WTC11 (cell line): ENCODE measurements around the gene ALDH3A2. TPM values are rescaled to one million over a fixed set of nuclear protein-coding genes. Genes with fewer than 3 reads are reported as not detected.

Experiments
- ATAC-seq: fragments of 200-7000 bp; cut with Tn5 transposase; 2 replicates; pipeline ENCODE4 v1.10.0; 2021; ENCODE audit warnings: mild to moderate bottlenecking, moderate library complexity
- CTCF ChIA-PET: fragments of 300-600 bp; sonication (Branson Sonifier 250); formaldehyde crosslinking; loops from one replicate; lab custom pipeline; 2021; ENCODE audit warnings: antibody characterized with exemption; lab: Charles Lee
- POLR2A ChIA-PET: fragments of 350-600 bp; sonication (Branson Sonifier 250); formaldehyde crosslinking; loops from one replicate; lab custom pipeline; 2021; ENCODE audit warnings: antibody characterized with exemption; lab: Charles Lee
- DNase-seq: peaks from one replicate; pipeline ENCODE4 v3.0.0; 2021; ENCODE audit warnings: low spot score
- H3K27ac Mint-ChIP-seq: 2 replicates; pipeline ENCODE4 v1.8.0; 2021; ENCODE audit warnings: mixed read lengths
- H3K27me3 Mint-ChIP-seq: 2 replicates; pipeline ENCODE4 v1.8.0; 2021; ENCODE audit warnings: low read depth, mild to moderate bottlenecking, moderate library complexity, mixed read lengths
- H3K36me3 Mint-ChIP-seq: 2 replicates; pipeline ENCODE4 v1.8.0; 2021; ENCODE audit warnings: mixed read lengths
- H3K4me1 Mint-ChIP-seq: 2 replicates; pipeline ENCODE4 v1.8.0; 2022; ENCODE audit warnings: mixed read lengths
- H3K4me3 Mint-ChIP-seq: 2 replicates; pipeline ENCODE4 v1.8.0; 2021; ENCODE audit warnings: mild to moderate bottlenecking, moderate library complexity, mixed read lengths
- H3K9me3 Mint-ChIP-seq: 2 replicates; pipeline ENCODE4 v1.8.0; 2021; ENCODE audit warnings: mixed read lengths
- CTCF ChIP-seq: fragments of 200-600 bp; IDR thresholded peaks from 2 replicates; pipeline ENCODE4 v1.8.0; 2022; ENCODE audit warnings: antibody characterized with exemption
- GTF2I ChIP-seq: fragments of 250-450 bp; sonication (Bioruptor Pico); conservative IDR thresholded peaks from 2 replicates; pipeline ENCODE4 v1.4.0; 2021; ENCODE audit warnings: mild to moderate bottlenecking
- JUN ChIP-seq: sonication (generic); formaldehyde crosslinking; IDR thresholded peaks from 2 replicates; pipeline ENCODE4 v1.8.0; 2023; ENCODE audit warnings: mild to moderate bottlenecking, missing genetic modification reagents
- NFE2L1 ChIP-seq: sonication (generic); formaldehyde crosslinking; IDR thresholded peaks from 2 replicates; pipeline ENCODE4 v1.8.1; 2023; ENCODE audit warnings: missing genetic modification reagents
- SMAD4 ChIP-seq: sonication (generic); formaldehyde crosslinking; IDR thresholded peaks from 2 replicates; pipeline ENCODE4 v1.8.0; 2022; ENCODE audit warnings: mild to moderate bottlenecking, missing genetic modification reagents
- ZNF138 ChIP-seq: sonication (generic); formaldehyde crosslinking; conservative IDR thresholded peaks from 2 replicates; pipeline ENCODE4 v1.8.1; 2022; ENCODE audit warnings: mild to moderate bottlenecking, moderate library complexity, missing genetic modification reagents
- ZNF671 ChIP-seq: fragments of 250-450 bp; sonication (Bioruptor Pico); IDR thresholded peaks from 2 replicates; pipeline ENCODE4 v1.8.0; 2021; ENCODE audit warnings: mild to moderate bottlenecking
- total RNA-seq: library from RNA; stranded (reverse); gene quantifications from 3 replicates; pipeline ENCODE4 v1.2.3, GENCODE V29; 2021
- TF ChIP-seq, protein P1 (sequence below): sonication (generic); formaldehyde crosslinking; conservative IDR thresholded peaks from 2 replicates; pipeline ENCODE4 v1.8.1; 2022; ENCODE audit warnings: mild to moderate bottlenecking, missing genetic modification reagents
- TF ChIP-seq, protein P2 (sequence below): sonication (generic); formaldehyde crosslinking; IDR thresholded peaks from 2 replicates; pipeline ENCODE4 v1.8.1; 2022; ENCODE audit warnings: mild to moderate bottlenecking, moderate library complexity, missing genetic modification reagents
- TF ChIP-seq, protein P3 (sequence below): sonication (generic); formaldehyde crosslinking; IDR thresholded peaks from 2 replicates; pipeline ENCODE4 v1.8.0; 2023; ENCODE audit warnings: mild to moderate bottlenecking, missing genetic modification reagents

ALDH3A2 gene
- total RNA-seq, 1 experiment from 2014 or later, result 68.5 TPM

GRCh38 chr17:19644493-19645210 lies 3.9 kb upstream of the ALDH3A2 start:
- H3K4me3 Mint-ChIP-seq, result no peak overlapping the region
- no peak for DNase-seq
- ChIA-PET CTCF (interaction anchor here (0.9 to 1.8 kb wide), 3 partner anchors 30 to 74 kb away, joined by 3 to 6 read pairs (median 4); no protein-coding TSS in a partner anchor), POLR2A (no interaction called here)
- peaks cover 8% of the 10 kb centered on the region for H3K27me3 Mint-ChIP-seq
- no peaks in the 10 kb centered on the region for H3K36me3 Mint-ChIP-seq
- no peak for TF ChIP-seq ZNF138
- TF ChIP-seq GTF2I (CRISPR knock-in tag), result no peak
- no peak for TF ChIP-seq SMAD4
- TF ChIP-seq, protein P1, sequence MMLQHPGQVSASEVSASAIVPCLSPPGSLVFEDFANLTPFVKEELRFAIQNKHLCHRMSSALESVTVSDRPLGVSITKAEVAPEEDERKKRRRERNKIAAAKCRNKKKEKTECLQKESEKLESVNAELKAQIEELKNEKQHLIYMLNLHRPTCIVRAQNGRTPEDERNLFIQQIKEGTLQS, result no peak
- H3K9me3 Mint-ChIP-seq, result no peaks in the 10 kb centered on the region
- H3K4me1 Mint-ChIP-seq, result peaks cover 54% of the 10 kb centered on the region
- H3K27ac Mint-ChIP-seq, result no peak overlapping the region
- ATAC-seq, result no peak

DNA sequence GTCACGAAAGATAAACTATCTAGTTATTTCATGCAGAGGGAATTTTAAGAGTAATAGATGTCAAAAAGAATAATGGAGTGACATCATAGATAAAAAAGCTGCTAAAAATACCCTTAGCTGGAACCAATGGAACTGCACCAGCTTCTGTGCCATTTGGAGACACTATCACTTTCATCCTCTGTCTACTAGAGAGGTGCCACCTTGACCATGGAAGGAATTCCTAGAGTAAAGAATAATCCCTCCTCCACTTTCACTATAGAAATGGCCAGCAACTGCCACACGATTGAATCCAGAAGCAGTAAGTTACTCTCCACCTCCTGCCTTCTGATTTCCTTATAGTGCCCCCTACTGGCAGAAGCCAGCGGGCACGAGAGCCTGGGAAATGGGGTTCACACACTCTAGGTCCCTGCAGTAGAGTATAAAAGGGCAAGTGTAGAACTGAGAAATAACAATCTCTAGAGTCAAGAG lies 2.8 kb upstream of the ALDH3A2 start:
- no peaks in the 10 kb centered on the region for H3K36me3 Mint-ChIP-seq
- H3K27ac Mint-ChIP-seq, result no peak overlapping the region
- POLR2A ChIA-PET, result no interaction called here
- H3K9me3 Mint-ChIP-seq, result no peaks in the 10 kb centered on the region
- ATAC-seq (peak; percentile 35), DNase-seq (peak; percentile 82)
- CTCF ChIA-PET, result interaction anchor here (0.5 to 4.2 kb wide), 13 partner anchors 32 to 283 kb away, joined by 3 to 42 read pairs (median 4); partner anchors contain the start of genes B9D1 and MAPK7
- H3K4me3 Mint-ChIP-seq, result 0 out of 2 replicates have a peak overlapping the region, but pooled peaks have one; percentile 5
- peak; percentile 64; the same call in 1 of the 2 replicates for TF ChIP-seq CTCF
- no peak for TF ChIP-seq JUN
- H3K27me3 Mint-ChIP-seq, result peaks cover 8% of the 10 kb centered on the region
- H3K4me1 Mint-ChIP-seq, result peaks cover 63% of the 10 kb centered on the region

DNA sequence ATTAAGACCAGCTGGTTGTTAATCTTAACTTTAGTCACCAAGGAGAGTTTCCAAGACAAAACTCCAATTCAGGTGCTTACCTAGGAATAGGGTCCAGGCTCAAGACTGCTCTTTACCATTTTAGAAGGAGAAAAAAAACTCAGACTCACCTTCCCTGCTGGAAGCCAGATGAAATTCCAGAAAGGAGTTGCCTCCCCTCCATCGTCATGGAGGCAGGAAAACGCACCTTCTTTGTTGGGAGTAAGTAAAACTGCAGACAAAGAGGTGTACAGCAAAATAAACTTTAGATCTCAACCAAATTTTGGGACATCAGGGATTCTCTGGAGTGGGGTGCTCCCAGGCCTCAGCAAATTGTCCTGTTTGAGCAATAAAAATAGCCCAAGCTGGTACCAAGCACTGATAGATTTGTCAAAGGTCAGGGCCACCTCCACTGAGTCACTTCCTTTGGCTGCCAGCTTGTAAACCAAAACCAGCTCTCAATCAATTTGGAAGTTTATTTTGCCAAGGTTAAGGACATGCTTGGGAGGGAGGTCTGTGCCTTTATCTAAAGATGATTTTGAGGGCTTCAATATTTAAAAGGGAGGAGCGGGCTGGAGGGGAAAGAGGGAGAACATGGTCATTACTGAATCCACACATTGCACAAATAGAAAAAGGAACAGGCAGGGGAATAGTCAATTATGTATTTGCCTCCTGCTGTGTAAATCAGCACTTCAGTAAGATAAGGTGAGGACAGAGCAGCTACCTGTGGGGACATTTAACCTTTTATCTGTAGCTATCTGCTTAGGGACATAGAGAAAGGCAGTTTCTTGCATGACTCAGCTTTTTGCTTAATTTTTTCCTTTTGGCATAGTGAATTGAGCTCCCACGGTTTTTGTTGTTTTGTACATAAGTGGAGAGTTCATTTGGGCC lies 1.5 kb upstream of the ALDH3A2 start:
- H3K36me3 Mint-ChIP-seq, result peaks cover 8% of the 10 kb centered on the region
- DNase-seq, result no peak
- H3K4me1 Mint-ChIP-seq, result peaks cover 67% of the 10 kb centered on the region
- CTCF ChIA-PET, result interaction anchor here (0.5 to 4.2 kb wide), 34 partner anchors 9 to 326 kb away, joined by 3 to 42 read pairs (median 5); partner anchors contain the start of genes ALDH3A1, B9D1, MAPK7 and SLC47A1
- POLR2A ChIA-PET, result interaction anchor here (2.2 to 2.5 kb wide), 3 partner anchors 97 to 269 kb away, joined by 5 to 14 read pairs (median 6); partner anchors contain the start of gene MAPK7
- peaks cover 8% of the 10 kb centered on the region for H3K27me3 Mint-ChIP-seq
- ATAC-seq, result no peak
- H3K27ac Mint-ChIP-seq, result peak overlapping the region; percentile 84
- H3K9me3 Mint-ChIP-seq, result no peaks in the 10 kb centered on the region
- H3K4me3 Mint-ChIP-seq, result peak overlapping the region; percentile 92
- TF ChIP-seq ZNF671 (CRISPR knock-in tag) (no peak), NFE2L1 (CRISPR knock-in tag) (0 out of 2 replicates have a peak, but pooled peaks have one; percentile 53)
- TF ChIP-seq, protein P2, sequence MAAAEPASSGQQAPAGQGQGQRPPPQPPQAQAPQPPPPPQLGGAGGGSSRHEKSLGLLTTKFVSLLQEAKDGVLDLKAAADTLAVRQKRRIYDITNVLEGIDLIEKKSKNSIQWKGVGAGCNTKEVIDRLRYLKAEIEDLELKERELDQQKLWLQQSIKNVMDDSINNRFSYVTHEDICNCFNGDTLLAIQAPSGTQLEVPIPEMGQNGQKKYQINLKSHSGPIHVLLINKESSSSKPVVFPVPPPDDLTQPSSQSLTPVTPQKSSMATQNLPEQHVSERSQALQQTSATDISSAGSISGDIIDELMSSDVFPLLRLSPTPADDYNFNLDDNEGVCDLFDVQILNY (CRISPR knock-in tag), result no peak
- TF ChIP-seq, protein P3, sequence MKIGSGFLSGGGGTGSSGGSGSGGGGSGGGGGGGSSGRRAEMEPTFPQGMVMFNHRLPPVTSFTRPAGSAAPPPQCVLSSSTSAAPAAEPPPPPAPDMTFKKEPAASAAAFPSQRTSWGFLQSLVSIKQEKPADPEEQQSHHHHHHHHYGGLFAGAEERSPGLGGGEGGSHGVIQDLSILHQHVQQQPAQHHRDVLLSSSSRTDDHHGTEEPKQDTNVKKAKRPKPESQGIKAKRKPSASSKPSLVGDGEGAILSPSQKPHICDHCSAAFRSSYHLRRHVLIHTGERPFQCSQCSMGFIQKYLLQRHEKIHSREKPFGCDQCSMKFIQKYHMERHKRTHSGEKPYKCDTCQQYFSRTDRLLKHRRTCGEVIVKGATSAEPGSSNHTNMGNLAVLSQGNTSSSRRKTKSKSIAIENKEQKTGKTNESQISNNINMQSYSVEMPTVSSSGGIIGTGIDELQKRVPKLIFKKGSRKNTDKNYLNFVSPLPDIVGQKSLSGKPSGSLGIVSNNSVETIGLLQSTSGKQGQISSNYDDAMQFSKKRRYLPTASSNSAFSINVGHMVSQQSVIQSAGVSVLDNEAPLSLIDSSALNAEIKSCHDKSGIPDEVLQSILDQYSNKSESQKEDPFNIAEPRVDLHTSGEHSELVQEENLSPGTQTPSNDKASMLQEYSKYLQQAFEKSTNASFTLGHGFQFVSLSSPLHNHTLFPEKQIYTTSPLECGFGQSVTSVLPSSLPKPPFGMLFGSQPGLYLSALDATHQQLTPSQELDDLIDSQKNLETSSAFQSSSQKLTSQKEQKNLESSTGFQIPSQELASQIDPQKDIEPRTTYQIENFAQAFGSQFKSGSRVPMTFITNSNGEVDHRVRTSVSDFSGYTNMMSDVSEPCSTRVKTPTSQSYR (CRISPR knock-in tag), result no peak
